B cell (primary cell): ENCODE results near the gene NEAT1.

Experiments used
- CTCF ChIP-seq: fragments of 200-600 bp; IDR thresholded peaks from one replicate; pipeline ENCODE4 v1.8.0; 2022; ENCODE audit warnings: antibody characterized with exemption, mild to moderate bottlenecking
- EZH2 ChIP-seq: IDR thresholded peaks from 2 replicates; pipeline ENCODE4 v1.6.1; 2012; ENCODE audit warnings: borderline replicate concordance, low read depth, mild to moderate bottlenecking, moderate library complexity, low read length; ENCODE audit not compliant: insufficient read depth, poor library complexity, severe bottlenecking

GRCh38 chr11:65402790-65403189 lies 19.8 kb upstream of the NEAT1 start:
- TF ChIP-seq CTCF (no peak), EZH2 (no peak)
